M059J (cell line): ENCODE results near the gene PCARE. TPM values are rescaled to one million over a fixed set of nuclear protein-coding genes. Genes with fewer than 3 reads are reported as not detected.
"Not testable (repeated sequence)": the region's sequence is repeated elsewhere in the genome, so short reads cannot be mapped to it uniquely, and the experiment has no call there.

Source experiments
- DNase-seq: peaks from one replicate; pipeline ENCODE4 v3.0.0-alpha.2; 2012; ENCODE audit warnings: low read depth
- total RNA-seq: library from RNA; depleted of rRNA; stranded (reverse); fragments of >200 nt; shearing (Covaris generic); gene quantifications from 2 replicates; pipeline ENCODE4 v1.2.3, GENCODE V29; 2014; rRNA removed

Gene PCARE
- not detected in 2 replicates for total RNA-seq

DNA sequence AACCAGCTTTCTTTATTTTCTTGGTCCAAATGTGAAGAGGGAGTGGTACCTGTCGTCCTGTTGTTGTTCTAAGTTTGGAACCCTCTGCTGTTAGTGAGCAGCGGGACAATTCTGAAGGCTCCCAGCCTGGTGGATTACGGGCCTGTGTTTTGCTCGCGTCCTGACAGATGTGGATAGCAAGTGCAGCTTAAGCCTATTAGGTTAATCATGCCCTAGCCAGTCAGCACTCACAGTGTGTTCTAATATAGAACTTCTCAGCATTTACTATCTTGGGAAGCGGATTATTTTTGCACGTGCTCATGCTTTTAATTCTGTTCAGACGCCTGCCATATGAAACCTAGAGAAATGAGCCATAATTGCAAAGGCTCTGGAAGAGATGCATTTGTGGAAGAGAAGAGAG is at the start of gene PCARE:
PCARE (minus strand) TSS at position 113 of the 400 bp plus-strand sequence. CDS start 262 bp downstream, outside the sequence.
- no peak for DNase-seq

DNA sequence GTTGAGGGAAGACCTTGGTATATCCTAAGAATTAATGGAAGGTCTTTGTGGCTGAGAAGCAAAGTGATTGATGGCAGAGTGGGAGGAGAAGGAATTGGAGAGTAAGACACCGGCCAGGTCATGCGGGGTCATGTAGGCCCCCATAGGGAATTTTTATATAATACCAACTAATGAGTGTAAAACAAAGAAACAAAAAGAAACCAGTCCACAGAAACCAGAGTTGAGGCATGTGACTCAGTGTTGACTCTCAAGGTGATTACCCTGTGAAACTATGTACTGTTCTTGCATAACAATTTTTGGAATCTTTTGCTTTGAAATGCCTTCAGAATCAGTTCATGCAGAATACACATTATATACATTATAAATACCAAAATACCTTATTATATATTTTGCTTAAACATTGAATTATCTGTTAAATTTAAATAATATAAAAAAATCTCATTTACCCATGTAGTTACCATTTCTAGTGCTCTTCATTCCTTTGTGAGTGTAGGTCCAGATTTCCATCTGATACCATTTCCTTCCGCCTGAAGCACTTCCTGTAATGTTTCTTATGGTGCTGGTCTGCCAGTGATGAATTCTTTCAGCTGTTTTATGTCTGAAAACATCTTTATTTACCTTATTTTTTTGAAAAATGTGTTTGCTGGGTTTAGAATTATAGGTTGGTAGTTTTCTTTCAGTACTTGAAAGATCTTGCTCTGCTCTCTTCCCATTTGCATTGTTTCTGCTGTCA is 49.5 kb upstream of the PCARE start:
- DNase-seq, result peak; percentile 90

DNA sequence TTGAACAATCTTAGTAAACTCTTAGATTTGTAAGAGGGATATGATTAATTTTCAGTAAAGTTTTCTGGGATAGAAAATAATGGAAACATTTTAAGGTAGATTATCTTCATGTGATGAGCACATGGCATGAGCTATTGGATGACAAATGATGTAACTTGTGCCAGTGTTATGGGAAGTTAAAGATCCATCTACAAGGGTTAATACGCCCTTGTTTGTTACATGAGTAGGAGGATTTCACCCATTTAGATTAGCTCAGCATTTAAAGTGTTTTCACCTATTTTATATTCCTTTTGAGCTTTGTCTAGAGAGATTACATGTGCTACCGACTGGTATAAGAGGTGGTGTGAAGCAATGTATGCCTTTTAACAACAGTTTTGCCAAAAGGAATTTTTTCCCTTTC is 46.5 kb upstream of the PCARE start:
- no peak for DNase-seq

DNA sequence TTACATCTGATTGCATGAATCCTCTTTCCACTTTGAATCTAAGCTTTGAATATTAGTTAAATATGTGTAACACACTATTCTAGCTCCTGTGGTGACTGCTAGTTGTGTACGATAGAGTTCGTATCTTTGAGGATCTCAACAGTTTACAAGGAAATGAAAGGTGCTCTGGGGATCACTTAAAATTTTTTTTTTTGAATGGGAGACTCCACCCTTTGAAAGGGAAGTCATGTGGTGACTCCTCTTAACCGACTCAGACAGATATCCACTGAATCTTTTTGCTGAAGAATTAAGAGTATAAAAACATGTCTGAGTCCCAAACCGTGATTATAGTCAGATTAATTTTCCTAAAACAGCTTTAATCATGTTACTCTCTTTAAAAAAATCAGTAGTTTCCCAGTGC is 44.9 kb upstream of the PCARE start:
- no peak for DNase-seq

DNA sequence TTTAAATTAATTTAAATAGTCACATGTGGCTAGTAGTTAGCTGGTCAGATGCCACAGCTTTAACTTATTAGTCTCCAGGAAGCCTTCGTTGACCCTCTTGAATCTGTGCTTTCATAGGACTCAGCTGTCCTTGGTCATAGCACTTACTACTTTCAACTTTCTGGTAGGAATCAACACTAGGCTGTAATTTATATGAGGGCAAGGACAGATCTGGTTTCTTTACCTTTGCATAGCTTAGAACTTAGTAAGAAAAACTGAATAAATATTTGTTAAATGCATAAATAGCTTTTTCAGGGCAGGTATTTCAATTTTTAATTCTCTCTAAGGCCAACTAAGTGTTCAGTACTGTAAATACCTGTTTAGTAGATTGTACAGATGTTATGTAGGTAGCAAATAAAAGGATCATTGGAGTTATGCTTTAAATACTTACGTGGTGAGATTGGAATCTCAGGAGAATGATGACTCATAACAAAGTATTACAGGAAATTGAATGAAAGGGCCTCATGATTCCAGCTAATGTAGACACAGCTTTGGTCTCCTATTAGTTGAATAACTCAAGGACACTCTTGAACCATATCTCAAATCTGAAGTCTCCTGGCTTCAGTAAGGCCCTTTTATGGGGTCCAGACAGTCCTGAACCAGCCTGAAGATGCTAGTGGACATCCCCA is 43.4 kb upstream of the PCARE start:
- DNase-seq, result peak; percentile 85

DNA sequence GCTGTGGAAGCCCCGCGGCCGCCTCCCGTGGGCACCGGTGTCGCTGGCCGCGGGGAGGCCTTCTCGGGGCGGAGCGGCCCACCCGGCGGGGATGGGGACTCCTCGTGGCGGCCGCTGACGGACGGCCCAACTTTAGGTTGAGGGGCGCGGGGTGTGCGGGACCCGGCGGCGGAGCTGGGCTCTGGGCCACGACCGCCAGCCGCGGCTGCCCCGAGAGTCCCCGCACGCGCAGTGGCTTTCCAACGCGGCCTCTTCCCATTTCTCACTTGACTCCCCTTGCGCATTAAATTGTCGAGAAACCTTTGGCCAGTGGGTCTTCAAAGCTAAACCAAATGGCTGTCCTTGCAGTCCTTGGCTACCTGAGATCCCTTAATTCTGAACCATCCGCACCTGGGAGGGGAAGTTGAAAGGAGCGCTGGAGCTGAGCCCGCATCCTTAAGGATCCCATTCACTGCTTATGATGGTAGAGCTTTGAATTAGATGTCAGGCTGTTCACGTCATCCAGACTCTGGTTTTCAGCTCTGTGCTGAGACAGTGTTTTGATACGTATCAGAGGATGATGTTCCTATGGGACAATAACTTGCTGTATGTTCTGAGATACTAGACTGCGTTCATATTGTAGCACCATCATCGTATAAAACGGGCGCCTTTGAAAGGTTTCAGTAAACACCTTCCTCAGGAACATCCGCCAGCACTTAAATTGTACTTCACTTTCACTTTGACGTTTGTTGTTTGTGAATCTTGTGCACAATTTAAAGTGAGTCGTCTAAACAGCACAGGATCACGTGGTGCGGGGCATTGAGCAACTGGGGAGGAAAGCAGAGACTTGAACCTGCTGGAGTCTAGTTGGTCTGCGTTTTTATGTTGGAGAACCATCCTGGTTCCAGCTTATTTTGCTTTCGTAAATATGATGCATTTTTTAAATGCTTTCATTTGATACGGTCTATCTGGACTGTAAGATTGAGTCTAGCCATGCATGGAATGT is 41.8 kb upstream of the PCARE start:
- DNase-seq, result peak; percentile 82

DNA sequence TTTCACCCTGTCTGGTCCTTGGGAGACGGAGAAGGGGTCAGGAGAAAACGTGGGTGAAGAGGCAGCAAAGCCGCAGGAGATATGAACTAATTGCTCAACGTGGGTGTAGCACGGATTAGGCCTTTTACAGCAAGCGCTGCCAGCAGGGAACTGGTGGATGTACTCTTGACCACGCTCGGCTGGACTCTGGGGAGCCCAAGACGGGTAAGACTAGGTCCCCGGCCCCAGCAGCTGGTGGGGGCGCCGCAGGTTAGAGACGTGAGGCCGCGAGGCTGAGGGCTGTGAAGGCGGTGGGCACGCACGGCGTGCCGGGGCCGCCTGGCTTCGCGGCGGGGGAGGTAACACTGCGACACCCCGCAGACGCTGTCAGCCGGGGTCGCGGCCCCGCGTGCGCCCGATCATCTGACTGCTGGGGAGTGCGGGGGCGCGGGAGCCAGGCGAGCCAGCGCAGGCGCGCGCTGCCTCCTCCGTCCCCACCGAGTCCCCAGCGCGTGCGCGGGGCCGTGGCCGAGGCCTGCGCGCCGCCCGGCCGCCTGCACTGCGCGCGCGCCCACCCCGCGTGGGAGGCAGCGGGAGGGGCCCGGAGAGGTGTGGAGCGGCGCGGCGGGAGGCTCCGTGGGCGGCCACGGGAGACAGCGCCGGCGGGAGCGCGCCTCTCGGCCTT is 40.8 kb upstream of the PCARE start, which contains the start of gene CLIP4:
CLIP4 (plus strand) TSS at position 470 of the 664 bp plus-strand sequence. CDS start 5,974 bp downstream, outside the sequence.
- no peak for DNase-seq

DNA sequence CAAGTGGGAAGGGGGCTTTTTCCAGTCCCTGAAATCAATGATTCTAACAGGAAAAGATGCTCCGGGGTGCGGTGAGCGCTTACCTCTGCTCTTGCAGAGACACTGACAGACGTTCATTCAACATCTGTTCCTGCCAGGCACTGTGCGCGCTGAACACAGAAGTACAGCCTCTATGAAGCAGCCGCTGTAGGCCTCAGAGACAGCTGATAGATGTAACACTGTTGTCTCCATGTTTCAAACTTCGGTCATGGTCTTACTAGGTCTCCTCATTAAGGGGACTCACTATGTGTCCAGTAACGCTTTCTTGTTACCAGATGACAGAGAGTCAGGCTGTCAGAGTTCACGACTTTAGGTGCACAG is 40.2 kb upstream of the PCARE start:
- DNase-seq, result no peak

DNA sequence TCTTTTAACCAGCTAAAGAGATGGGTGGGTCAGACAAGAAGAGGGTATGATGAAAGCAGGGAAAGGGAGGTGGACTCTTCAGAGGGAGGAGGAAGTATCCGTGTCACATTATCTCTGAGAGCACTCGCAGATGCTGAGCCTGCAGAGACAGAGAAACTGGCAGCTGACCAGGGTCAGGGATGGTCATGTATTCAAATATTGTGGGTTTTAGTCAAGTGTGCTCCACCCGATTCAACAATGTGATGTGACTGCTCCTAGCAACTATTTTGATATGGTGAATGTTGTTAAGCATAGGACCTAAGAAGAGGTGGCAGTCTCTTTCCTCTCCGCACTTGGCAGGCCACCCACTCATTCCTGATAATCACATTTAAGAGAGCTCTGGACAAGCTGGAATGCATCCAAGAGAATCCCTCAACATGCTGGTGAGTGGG is 39.6 kb upstream of the PCARE start:
- peak; percentile 81 for DNase-seq

DNA sequence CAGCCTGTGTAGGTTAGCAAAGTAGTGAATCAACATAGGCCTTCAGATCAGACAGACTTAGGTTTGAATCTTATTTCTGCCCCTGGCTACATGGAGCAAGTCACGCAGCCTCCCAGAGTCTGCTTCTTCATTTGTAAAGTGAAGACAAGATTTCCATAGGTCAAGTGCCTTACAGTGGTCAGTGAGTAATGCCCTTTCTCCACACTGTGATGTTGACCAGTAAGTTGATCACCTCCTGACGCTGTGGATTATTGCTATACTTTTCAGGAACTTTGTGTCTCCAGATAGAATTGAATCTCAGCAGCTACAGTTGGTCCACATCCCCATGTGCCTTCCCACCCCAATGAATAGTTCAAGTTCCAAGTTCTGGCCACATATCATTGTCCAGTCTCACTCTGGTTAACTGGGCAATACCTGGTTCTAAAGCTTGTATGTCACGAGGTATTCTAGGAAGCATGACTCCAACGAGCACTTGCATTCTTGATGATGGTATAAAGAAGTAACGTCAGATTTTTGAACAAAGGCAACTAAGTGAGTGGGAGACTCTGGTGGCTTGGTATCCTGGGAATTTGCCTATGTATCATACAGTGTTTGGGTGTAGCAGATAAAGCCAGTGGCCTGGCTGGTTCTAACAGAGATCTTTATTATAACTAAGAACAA is 38.8 kb upstream of the PCARE start:
- DNase-seq, result no peak

DNA sequence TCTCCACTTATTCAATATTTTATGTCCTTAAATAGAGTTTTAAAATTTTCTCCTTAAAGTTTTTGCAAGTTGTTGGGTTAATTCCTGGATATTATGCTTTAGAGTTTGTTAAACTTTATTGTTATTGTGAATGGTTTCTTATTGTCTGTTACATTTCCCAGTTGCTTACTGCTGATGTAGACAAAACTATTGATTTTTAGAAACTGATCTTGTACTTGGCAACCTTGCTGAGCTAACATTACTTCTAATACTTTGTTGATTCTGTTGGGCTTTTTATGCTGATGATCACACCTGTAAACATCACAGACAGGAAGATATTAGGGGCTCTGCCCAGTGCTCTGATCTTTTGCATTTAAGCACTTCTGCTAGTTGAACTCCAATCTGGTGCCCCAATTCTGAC is 38.1 kb upstream of the PCARE start:
- no peak for DNase-seq

DNA sequence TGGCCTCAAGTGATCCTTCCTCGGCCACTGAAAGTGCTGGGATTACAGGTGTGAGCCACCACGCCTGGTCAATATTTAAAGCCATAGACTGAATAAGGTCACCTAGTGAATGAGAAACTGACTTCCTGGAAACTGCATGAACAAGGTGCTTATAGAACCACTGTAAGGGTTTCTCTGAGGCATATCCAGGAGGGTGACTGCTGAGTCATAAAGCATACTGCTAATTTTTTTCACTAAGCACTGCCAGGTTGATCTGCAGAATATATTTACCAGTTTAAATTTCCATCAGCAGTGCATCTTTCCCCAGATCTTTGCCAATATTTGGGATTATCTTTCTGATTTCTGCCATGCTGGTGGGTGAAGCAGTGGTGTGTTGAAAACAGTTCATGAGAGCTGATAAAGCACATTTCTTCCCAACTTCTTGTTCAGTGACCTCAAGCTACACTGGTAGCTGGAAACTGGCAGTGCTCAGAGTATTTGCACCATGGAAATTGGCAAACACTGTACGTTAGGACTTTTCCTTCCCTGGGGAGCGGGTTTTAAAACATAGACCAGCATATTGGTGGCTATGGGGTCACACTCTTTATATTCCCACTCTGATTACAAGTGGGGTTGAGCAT is 36.7 kb upstream of the PCARE start:
- DNase-seq, result peak; percentile 50

DNA sequence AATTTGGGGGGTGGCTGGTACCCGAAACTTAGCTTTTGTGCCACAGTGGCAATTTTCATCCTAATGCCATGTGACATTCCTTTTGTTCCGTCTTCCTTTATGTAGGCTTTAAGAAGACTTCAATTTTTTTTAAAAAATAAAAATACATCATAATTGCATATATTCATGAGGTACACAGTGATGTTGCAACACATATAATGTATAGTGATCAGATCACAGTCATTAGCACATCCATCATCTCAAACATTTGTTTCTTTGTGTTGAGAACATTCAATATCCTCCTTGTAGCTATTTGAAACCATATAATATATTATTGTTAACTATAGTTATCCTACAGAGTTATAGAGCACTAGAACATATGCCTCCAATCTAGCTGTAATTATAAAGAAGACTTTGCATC is 34.9 kb upstream of the PCARE start:
- DNase-seq, result no peak

DNA sequence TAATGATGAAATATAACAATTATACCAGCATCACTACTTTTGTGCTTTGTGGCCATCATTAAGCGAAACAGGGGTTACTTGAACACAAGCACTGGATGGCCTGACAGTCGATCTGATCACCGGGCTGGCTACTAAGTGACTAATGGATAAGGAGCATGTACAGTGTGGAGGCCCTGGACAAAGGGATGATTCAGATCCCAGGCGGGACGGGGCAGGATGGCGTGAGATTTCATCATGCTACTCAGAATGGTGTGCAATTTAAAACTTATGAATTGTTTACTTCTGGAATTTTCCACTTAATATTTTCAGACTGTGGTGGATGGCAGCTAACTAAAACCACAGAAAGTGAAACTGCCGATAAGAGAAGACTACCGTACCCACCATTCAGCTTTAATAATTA is 33.9 kb upstream of the PCARE start:
- peak; percentile 94 for DNase-seq

DNA sequence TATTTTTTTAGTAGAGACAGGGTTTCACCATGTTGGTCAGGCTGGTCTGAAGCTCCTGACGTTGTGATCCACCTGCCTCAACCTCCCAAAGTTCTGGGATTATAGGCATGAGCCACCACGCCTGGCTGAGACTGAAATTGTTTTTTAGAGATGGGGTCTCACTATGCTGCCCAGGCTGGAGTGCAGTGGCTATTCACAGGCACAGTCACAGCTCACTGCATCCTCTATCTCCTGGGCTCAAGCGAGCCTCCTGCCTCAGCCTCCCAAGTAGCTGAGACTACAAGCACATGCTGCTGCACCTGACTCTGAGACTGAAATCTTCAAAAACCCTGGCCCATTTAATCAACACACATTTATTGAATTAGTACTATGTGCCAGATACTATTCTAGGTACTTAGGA is 33.2 kb upstream of the PCARE start:
- not testable (repeated sequence) for DNase-seq

DNA sequence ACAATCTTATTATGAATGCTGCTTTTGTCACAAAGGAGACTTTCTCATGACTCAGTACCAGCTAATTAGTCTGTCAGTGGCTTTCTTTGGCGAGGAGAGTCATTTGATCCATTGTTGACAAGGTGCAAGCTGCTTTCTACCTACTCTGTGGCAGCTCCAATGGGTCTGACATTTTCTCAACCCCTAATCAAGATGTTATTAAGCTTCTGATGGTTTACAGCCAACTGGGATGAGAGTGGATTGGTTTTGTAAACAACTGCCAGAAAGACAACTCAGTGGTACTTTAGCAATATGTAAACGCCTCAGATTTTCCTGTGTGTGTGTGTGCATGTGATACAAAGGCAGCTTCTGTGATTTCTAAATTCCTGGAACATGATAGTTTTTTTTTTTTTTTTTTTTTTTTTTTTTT is 32.7 kb upstream of the PCARE start:
- peak; percentile 84 for DNase-seq

DNA sequence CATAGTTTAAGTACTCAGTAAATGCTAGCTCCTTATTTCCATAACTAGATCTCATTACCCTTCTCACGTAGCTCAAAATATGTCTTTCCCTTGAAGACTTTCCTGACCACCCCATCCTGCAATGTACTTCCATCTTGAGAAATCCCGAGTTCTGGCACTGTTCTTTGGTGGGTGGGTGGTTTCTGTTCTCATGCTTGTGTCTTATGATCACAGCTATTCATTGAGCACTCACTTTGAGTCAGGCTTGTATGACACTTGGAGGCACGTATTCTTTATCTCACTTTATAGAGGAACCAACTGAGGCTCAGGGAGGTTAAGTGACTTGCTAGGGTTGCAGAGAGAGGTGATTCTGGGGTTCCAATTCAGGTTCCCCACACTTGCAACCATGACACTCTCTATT is 31.9 kb upstream of the PCARE start:
- no peak for DNase-seq

DNA sequence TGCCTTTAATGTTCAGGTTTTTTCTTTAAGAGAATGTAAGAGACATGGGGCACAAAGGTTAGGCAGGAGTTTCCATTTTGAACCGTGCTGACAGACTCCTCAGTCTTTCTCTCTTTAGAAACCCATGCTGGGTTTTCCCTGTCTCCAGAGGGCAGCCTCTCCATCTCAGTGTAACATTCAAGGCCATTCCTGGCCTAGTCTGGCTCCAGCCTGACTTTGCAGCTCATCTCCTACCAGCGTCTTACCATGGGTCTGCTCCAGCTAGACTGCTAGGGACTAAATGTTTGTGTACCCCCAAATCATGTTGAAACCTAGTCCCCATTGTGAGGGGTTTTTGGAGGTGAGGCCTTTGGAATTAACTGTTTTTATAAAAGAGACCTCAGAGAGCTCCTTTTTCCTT is 31.1 kb upstream of the PCARE start:
- DNase-seq, result no peak

DNA sequence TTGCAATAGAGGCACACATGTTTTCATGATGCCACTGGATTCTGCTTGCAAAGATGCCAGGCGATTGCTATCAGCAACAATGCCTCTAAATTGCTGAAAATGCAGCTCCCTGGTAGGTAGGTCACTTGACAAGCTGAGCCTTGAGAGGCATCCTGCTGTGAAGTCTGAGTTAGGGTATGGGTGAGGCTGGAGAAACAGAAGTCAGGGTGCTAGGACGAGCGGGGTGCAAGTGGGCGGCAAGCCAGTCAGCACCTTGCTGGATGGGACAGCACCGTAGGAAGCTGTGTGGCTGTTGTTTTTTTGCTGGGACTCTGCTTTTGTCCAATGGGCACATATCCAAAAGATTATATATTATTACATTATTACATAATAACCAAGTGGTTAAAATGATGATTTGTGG is 30.4 kb upstream of the PCARE start:
- no peak for DNase-seq

DNA sequence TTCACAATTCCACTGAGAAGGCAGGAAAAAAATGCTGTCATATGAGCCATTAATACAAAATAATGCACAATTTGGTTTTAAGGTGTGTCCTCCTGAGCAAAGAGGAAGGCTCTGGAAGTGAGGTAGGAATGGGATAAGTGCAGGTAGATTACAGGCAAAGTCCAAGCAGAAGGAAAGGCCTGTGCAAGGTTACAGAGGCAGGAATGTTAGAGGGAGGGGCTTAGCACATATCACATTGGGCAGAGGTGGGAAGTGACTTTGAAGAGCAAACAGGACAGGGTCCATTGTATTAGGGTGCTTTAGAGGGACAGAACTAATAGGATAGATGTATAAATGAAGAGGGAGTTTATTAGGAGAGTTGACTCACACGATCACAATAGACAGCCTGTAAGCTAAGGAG is 26.2 kb upstream of the PCARE start:
- DNase-seq, result no peak

DNA sequence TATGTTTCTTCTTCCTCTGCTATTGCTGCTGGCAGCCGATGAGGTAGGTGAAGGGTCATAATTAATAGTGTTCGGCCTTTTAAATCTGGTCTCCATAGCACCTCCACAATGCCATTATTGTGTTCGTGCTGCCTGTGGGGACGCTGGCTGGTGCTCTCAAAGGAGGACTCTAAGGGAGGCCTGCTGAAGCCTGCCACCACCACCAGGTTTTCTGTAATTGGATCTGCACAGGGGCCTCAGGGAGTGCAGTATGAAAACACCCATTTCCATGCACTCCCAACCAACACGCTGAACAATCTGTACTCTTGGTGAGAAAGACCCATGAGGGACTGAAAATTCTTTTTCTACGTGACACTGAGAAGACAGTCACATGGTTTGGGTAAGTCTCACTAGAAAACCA is 23.2 kb upstream of the PCARE start:
- no peak for DNase-seq
